Heart right ventricle (tissue), 16 donors: ENCODE measurements around the gene MX1. TPM values are rescaled to one million over a fixed set of nuclear protein-coding genes. Genes with fewer than 3 reads are reported as not detected.

Experiments
- ATAC-seq, 8 donors: fragments of 200-7000 bp; cut with Tn5 transposase; one replicate each; pipeline ENCODE4 v1.9.1; 2020; ENCODE audit warnings: mild to moderate bottlenecking in 8 of 8, moderate library complexity in 8 of 8, moderate number of reproducible peaks in 1 of 8
- DNase-seq, 2 donors: peaks; one replicate each; pipeline ENCODE4 v3.0.0-alpha.2; 2020
- H3K27ac ChIP-seq, 10 donors: fragments of 200-600 bp; sonication (generic) in 2 of 10; one replicate each; pipeline versions ENCODE4 v1.5.0 to v1.8.0; 2020 to 2022; ENCODE audit warnings: mild to moderate bottlenecking in 3 of 10
- H3K27me3 ChIP-seq, 7 donors: fragments of 200-600 bp; one replicate each; pipeline ENCODE4 v1.8.0; 2021 to 2022; ENCODE audit warnings: mild to moderate bottlenecking in 2 of 7
- H3K36me3 ChIP-seq, 9 donors: fragments of 200-600 bp; sonication (generic) in 1 of 9; one replicate each; pipeline versions ENCODE4 v1.5.0 to v1.8.0; 2020 to 2022; ENCODE audit warnings: mild to moderate bottlenecking in 2 of 9
- H3K4me1 ChIP-seq, 9 donors: fragments of 200-600 bp; sonication (generic) in 1 of 9; one replicate each; pipeline versions ENCODE4 v1.5.0 to v1.8.0; 2020 to 2022; ENCODE audit warnings: mild to moderate bottlenecking in 4 of 9
- H3K4me3 ChIP-seq, 10 donors: fragments of 200-600 bp; sonication (generic) in 2 of 10; one replicate each; pipeline versions ENCODE4 v1.5.0 to v1.8.0; 2020 to 2022; ENCODE audit warnings: mild to moderate bottlenecking in 7 of 10, moderate library complexity in 2 of 10
- H3K9me3 ChIP-seq, 11 donors: fragments of 200-600 bp in 10 of 11; sonication (generic) in 2 of 11; one replicate each; pipeline versions ENCODE4 v1.5.0 to v1.8.0; 2013 to 2022; ENCODE audit warnings: mild to moderate bottlenecking in 2 of 11, control low read depth in 1 of 11, moderate library complexity in 1 of 11
- CTCF ChIP-seq, 9 donors: fragments of 200-600 bp; sonication (generic) in 2 of 9; IDR thresholded peaks; one replicate each; pipeline versions ENCODE4 v1.5.0 to v1.8.0; 2021 to 2022; ENCODE audit warnings: antibody characterized with exemption in 9 of 9, mild to moderate bottlenecking in 5 of 9, moderate library complexity in 1 of 9
- WGBS, 2 donors: extraction: QIAGEN DNeasy Blood & Tissue Kit; methylation state at CpG; one replicate each; pipeline ENCODE4 v1.1.7; 2013; ENCODE audit warnings: inconsistent platforms in 1 of 2; 5-methylcytosine and 5-hydroxymethylcytosine counted together
- intact Hi-C, 10 donors: fragments of 100-400 bp; cut with DNase I; formaldehyde crosslinking; loops; one replicate each; pipeline versions ENCODE4 v1.11.1 to v1.14.2; 2022
- polyA plus RNA-seq, 2 donors: library from polyadenylated mRNA; stranded (reverse); fragments of 200-250 nt; gene quantifications; one replicate each; pipeline ENCODE4 v1.2.3, GENCODE V29; 2013
- total RNA-seq, 10 donors: library from RNA; stranded (reverse); fragmentation: NEBNext Ultra II Directional in 3 of 10; extraction: Animal tissue kit (Norgen Biotek cat#: 25700) in 3 of 10; gene quantifications; one replicate each; pipeline versions ENCODE4 v1.2.1 to v1.2.4, GENCODE V29; 2021 to 2023
- donor health status: Arrhythmogenic right ventricular cardiomyopathy.
- donor health status: ischemic (EF 13 %, LVEDD 7.1; RV severe dilation, severe dysfunction).
- donor health status: healthy with polysubstance abuse.
- donor health status: DM: no; HTN: yes; CAD: no.
- donor health status: DM: no; HTN: no; CAD: no.
- donor health status: ischemic (EF 25% LVEDD 6.9; RV normal size, moderate dysfunction).
- donor health status: ischemic (EF 25% LVEDD 5.7; RV mildly dilated, moderate dysfunction).
- donor health status: healthy.
- donor health status: DM: yes; HTN: yes; CAD: no.
- donor health status: Ischemic cardiomyopathy.
- donor health status: ischemic (EF 35%, LVEDD 5.7; RV mildly dilated, moderate dysfunction).
- donor health status: nonischemic (EF 11% LVEDD 7.7; RV severe dilation, severe dysfunction).
- donor health status: DM: yes; HTN: yes; CAD: no.
- donor health status: PGD.
- donor health status: ischemic (EF 29% LVEDD 5.4; RV normal size, mild dysfunction).
- donor health status: nonischemic (EF 23%, LVEDD 6.1; RV moderate dilation, normal function).

The MX1 gene
- total and polyA plus RNA-seq, 12 donors: 5.4 to 50.0 (median 18.1) TPM

GRCh38 chr21:41482301-41482700 lies 56.3 kb downstream of the MX1 start:
- Histone ChIP-seq H3K4me1 (peaks cover 0 to 4% (median 0%) of the 10 kb centered on the region in 9 donors), H3K9me3 (no peaks in the 10 kb centered on the region), H3K27me3 (peaks cover 0 to 51% (median 15%) of the 10 kb centered on the region in 7 donors), H3K27ac (no peak overlapping the region), H3K36me3 (no peaks in the 10 kb centered on the region), H3K4me3 (no peak overlapping the region)
- WGBS, 2 donors: 37 to 39% methylated on average over 6 of the region's 6 CpGs
- no peak for ATAC-seq
- intact Hi-C loops: no loop called here
- no peak for TF ChIP-seq CTCF (IDR thresholded peaks at IDR 0.05)
- DNase-seq: no peak

- no peak for ATAC-seq
- no peak overlapping the region for H3K27ac ChIP-seq
- peaks cover 0 to 51% (median 15%) of the 10 kb centered on the region in 7 donors for H3K27me3 ChIP-seq
- H3K4me1 ChIP-seq: peaks cover 0 to 4% (median 0%) of the 10 kb centered on the region in 9 donors
- H3K36me3 ChIP-seq: no peaks in the 10 kb centered on the region
- H3K4me3 ChIP-seq: no peak overlapping the region
- DNase-seq: no peak
- WGBS, 2 donors: 91 to 93% methylated on average over 6 of the region's 6 CpGs
- no peak for TF ChIP-seq CTCF (IDR thresholded peaks at IDR 0.05)
- intact Hi-C loops: no loop called here
- no peaks in the 10 kb centered on the region for H3K9me3 ChIP-seq
Measured at GRCh38 chr21:41482980-41483379, 56.9 kb downstream of the MX1 start.

GRCh38 chr21:41483415-41483814 lies 57.4 kb downstream of the MX1 start:
- 51 to 57% methylated on average over 12 of the region's 12 CpGs for WGBS, 2 donors
- ATAC-seq (no peak), DNase-seq (no peak)
- Histone ChIP-seq H3K4me3 (no peak overlapping the region), H3K36me3 (no peaks in the 10 kb centered on the region), H3K27ac (no peak overlapping the region), H3K9me3 (no peaks in the 10 kb centered on the region), H3K4me1 (peaks cover 0 to 4% (median 0%) of the 10 kb centered on the region in 9 donors), H3K27me3 (peaks cover 0 to 49% (median 15%) of the 10 kb centered on the region in 7 donors)
- no peak for TF ChIP-seq CTCF (IDR thresholded peaks at IDR 0.05)
- intact Hi-C loops: no loop called here

- no peak overlapping the region for H3K27ac ChIP-seq
- no peaks in the 10 kb centered on the region for H3K36me3 ChIP-seq
- H3K4me3 ChIP-seq: no peak overlapping the region
- no peaks in the 10 kb centered on the region for H3K9me3 ChIP-seq
- WGBS, 2 donors: 91 to 92% methylated on average over 4 of the region's 4 CpGs
- peaks cover 0 to 49% (median 14%) of the 10 kb centered on the region in 7 donors for H3K27me3 ChIP-seq
- DNase-seq: no peak
- ATAC-seq: no peak
- intact Hi-C loops: no loop called here
- peaks cover 0 to 4% (median 0%) of the 10 kb centered on the region in 9 donors for H3K4me1 ChIP-seq
- no peak for TF ChIP-seq CTCF (IDR thresholded peaks at IDR 0.05)
Measured at GRCh38 chr21:41483973-41484372, 57.9 kb downstream of the MX1 start.
